Sigmoid colon (tissue), 7 donors: ENCODE results near the gene GNA12. TPM values are rescaled to one million over a fixed set of nuclear protein-coding genes. Genes with fewer than 3 reads are reported as not detected.
"Not testable (repeated sequence)": the region's sequence is repeated elsewhere in the genome, so short reads cannot be mapped to it uniquely, and the experiment has no call there.

Source experiments
- DNase-seq: peaks from one replicate; pipeline ENCODE4 v3.0.0-alpha.2; 2019
- H3K27ac ChIP-seq, 4 donors: fragments of 200-600 bp; sonication (generic); one replicate each; pipeline ENCODE4 v1.5.1; 2016 to 2019; ENCODE audit warnings: mild to moderate bottlenecking in 1 of 4
- H3K27me3 ChIP-seq, 3 donors: fragments of 200-600 bp; sonication (generic); one replicate each; pipeline ENCODE4 v1.5.1; 2019; ENCODE audit warnings: mild to moderate bottlenecking in 1 of 3
- H3K36me3 ChIP-seq, 4 donors: fragments of 200-600 bp; sonication (generic); one replicate each; pipeline ENCODE4 v1.5.1; 2016 to 2019
- H3K4me1 ChIP-seq, 4 donors: fragments of 200-600 bp; sonication (generic); one replicate each; pipeline ENCODE4 v1.5.1; 2017 to 2019
- H3K4me3 ChIP-seq, 4 donors: fragments of 200-600 bp; sonication (generic); one replicate each; pipeline ENCODE4 v1.5.1; 2017 to 2019; ENCODE audit warnings: mild to moderate bottlenecking in 2 of 4, moderate library complexity in 1 of 4
- H3K9me3 ChIP-seq, 4 donors: fragments of 200-600 bp in 3 of 4; sonication (generic) in 3 of 4; one replicate each; pipeline versions ENCODE4 v1.5.1 to v1.6.1; 2013 to 2019
- CTCF ChIP-seq, 4 experiments: fragments of 450-650 bp in 3 of 4; fragments of 200-600 bp in 1 of 4; IDR thresholded peaks; one replicate each; pipeline ENCODE4 v1.5.1; 2016 to 2019; ENCODE audit warnings: antibody characterized with exemption in 4 of 4, mild to moderate bottlenecking in 3 of 4, moderate library complexity in 2 of 4
- EP300 ChIP-seq, 4 donors: sonication (generic); formaldehyde crosslinking; IDR thresholded peaks; one replicate each; pipeline ENCODE4 v1.6.1; 2017; ENCODE audit warnings: antibody characterized with exemption in 4 of 4
- POLR2A ChIP-seq, 2 donors: fragments of 450-650 bp; IDR thresholded peaks; one replicate each; pipeline ENCODE4 v1.6.1; 2016; ENCODE audit warnings: antibody characterized with exemption in 2 of 2, mild to moderate bottlenecking in 2 of 2, moderate library complexity in 2 of 2
- POLR2AphosphoS5 ChIP-seq, 4 donors: sonication (generic); formaldehyde crosslinking; IDR thresholded peaks; one replicate each; pipeline ENCODE4 v1.6.1; 2017; ENCODE audit warnings: antibody characterized with exemption in 4 of 4
- whole genome bisulfite sequencing, 2 donors: extraction: QIAGEN DNeasy Blood & Tissue Kit; methylation state at CpG; one replicate each; pipeline ENCODE4 v1.1.7; 2013; 5-methylcytosine and 5-hydroxymethylcytosine counted together
- intact Hi-C: fragments of 100-400 bp; cut with DNase I; formaldehyde crosslinking; loops from one replicate; pipeline ENCODE4 v1.15.1; 2023
- polyA plus RNA-seq, 3 donors: library from polyadenylated mRNA; stranded (reverse); fragments of 200-250 nt; gene quantifications; one replicate each; pipeline ENCODE4 v1.2.3, GENCODE V29; 2013
- total RNA-seq, 4 donors: library from RNA; depleted of rRNA; stranded (reverse); fragments of >200 nt; gene quantifications; one replicate each; pipeline ENCODE4 v1.1.0, GENCODE V29; 2016
- donor health status: healthy with polysubstance abuse.
- donor health status: Bipolar disorder and iron deficiency.
- donor health status: healthy.

The GNA12 gene
- total and polyA plus RNA-seq, 7 donors: 13.2 to 46.5 (median 22.0) TPM

GRCh38 chr7:2699289-2699620, 144.9 kb downstream of the GNA12 start:
- Histone ChIP-seq H3K27me3 (no peaks in the 10 kb centered on the region), H3K4me3 (no peak overlapping the region), H3K9me3 (no peaks in the 10 kb centered on the region), H3K4me1 (no peaks in the 10 kb centered on the region), H3K36me3 (no peaks in the 10 kb centered on the region), H3K27ac (no peak overlapping the region)
- intact Hi-C loops: no loop called here
- no peak for DNase-seq
- TF ChIP-seq EP300 (IDR thresholded peaks at IDR 0.05) (no peak), CTCF (IDR thresholded peaks at IDR 0.05) (no peak), POLR2A (IDR thresholded peaks at IDR 0.05) (no peak), POLR2AphosphoS5 (IDR thresholded peaks at IDR 0.05) (no peak)
- WGBS, 2 donors: 53 to 72% methylated on average over 15 of the region's 15 CpGs

- H3K4me1 ChIP-seq: no peaks in the 10 kb centered on the region
- no peak for TF ChIP-seq EP300 (IDR thresholded peaks at IDR 0.05)
- TF ChIP-seq POLR2A (IDR thresholded peaks at IDR 0.05): no peak
- TF ChIP-seq CTCF (IDR thresholded peaks at IDR 0.05): no peak
- intact Hi-C loops: no loop called here
These were observed 145.4 kb downstream of the GNA12 start for GRCh38 chr7:2698581-2699288.

GRCh38 chr7:2694122-2694436, 150.0 kb downstream of the GNA12 start:
- H3K4me1 ChIP-seq, H3K9me3 ChIP-seq, H3K27me3 ChIP-seq, H3K4me3 ChIP-seq, DNase-seq, H3K27ac ChIP-seq, intact Hi-C loops, H3K36me3 ChIP-seq: not testable (repeated sequence)
- WGBS, 2 donors: 83 to 88% methylated on average over 8 of the region's 8 CpGs

More at GRCh38 chr7:2698581-2699288, 145.4 kb downstream of the GNA12 start:
- Histone ChIP-seq H3K4me3 (no peak overlapping the region), H3K36me3 (no peaks in the 10 kb centered on the region), H3K27me3 (no peaks in the 10 kb centered on the region), H3K9me3 (no peaks in the 10 kb centered on the region), H3K27ac (no peak overlapping the region)
- 48 to 69% methylated on average over 18 of the region's 18 CpGs for WGBS, 2 donors
- no peak for DNase-seq

- H3K4me1 ChIP-seq, H3K9me3 ChIP-seq, DNase-seq, H3K36me3 ChIP-seq, H3K27ac ChIP-seq, intact Hi-C loops, H3K4me3 ChIP-seq: not testable (repeated sequence)
- WGBS, 2 donors: 78 to 89% methylated on average over 19 of the region's 19 CpGs
- H3K27me3 ChIP-seq: peaks cover 0 to 11% (median under 1%) of the 10 kb centered on the region in 3 donors
These were observed 150.5 kb downstream of the GNA12 start for GRCh38 chr7:2693420-2694121.

- Histone ChIP-seq H3K4me1 (peaks cover 0 to 14% (median 13%) of the 10 kb centered on the region in 4 donors), H3K27me3 (peaks cover 9 to 21% (median 11%) of the 10 kb centered on the region in 3 donors), H3K9me3 (no peaks in the 10 kb centered on the region), H3K36me3 (no peaks in the 10 kb centered on the region), H3K4me3 (no peak overlapping the region), H3K27ac (no peak overlapping the region)
- WGBS, 2 donors: 34 to 69% methylated on average over 14 of the region's 14 CpGs
- intact Hi-C loops: no loop called here
- TF ChIP-seq POLR2A (IDR thresholded peaks at IDR 0.05): no peak
- no peak for TF ChIP-seq EP300 (IDR thresholded peaks at IDR 0.05)
- no peak for TF ChIP-seq CTCF (IDR thresholded peaks at IDR 0.05)
- TF ChIP-seq POLR2AphosphoS5 (IDR thresholded peaks at IDR 0.05): no peak
- no peak for DNase-seq
These were observed 151.6 kb downstream of the GNA12 start for GRCh38 chr7:2692543-2692942.

GRCh38 chr7:2691932-2692439, 152.1 kb downstream of the GNA12 start:
- Histone ChIP-seq H3K27me3 (peaks cover 15 to 27% (median 17%) of the 10 kb centered on the region in 3 donors), H3K4me1 (peaks cover 0 to 20% (median 18%) of the 10 kb centered on the region in 4 donors)
- intact Hi-C loops, H3K36me3 ChIP-seq, H3K9me3 ChIP-seq, DNase-seq, H3K27ac ChIP-seq, H3K4me3 ChIP-seq: not testable (repeated sequence)
- WGBS, 2 donors: 42 to 84% methylated on average over 23 of the region's 23 CpGs
